Fibroblast of pulmonary artery (primary cell): ENCODE data around the gene TSPAN7.

ENCODE experiments used
- DNase-seq: peaks from one replicate; pipeline ENCODE4 v3.0.0-alpha.2; 2010; ENCODE audit warnings: low read depth
- H3K4me3 ChIP-seq: replicated peaks from 2 replicates; pipeline ENCODE4 v1.5.1; 2011; ENCODE audit warnings: low read depth, mild to moderate bottlenecking, control low read depth, low read length, moderate library complexity
- CTCF ChIP-seq: IDR thresholded peaks from 2 replicates; pipeline ENCODE4 v1.5.1; 2011; ENCODE audit warnings: mild to moderate bottlenecking, control low read depth, low read length, inconsistent platforms; ENCODE audit errors: missing control alignments

TSPAN7 gene

DNA sequence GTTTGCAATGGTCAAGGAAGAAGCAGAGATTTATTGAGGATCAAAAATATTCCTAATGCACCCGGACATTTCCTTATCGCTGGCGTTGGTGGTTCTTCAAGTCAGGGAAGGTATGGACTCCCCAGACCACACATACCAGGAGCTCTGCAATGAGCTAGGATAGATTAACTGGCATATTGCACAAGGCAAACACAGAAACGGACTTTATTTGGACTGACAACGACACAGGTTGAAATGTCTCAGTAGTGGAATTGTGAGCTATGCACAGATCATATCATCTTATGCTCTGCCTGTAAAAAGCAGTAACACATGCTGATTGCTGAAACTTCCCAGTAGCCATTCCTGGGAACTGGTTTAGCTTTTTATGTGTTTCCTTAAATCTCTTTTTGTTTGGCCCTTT is 1.7 kb downstream of the TSPAN7 start:
- no peak overlapping the region for H3K4me3 ChIP-seq
- TF ChIP-seq CTCF = no peak
- DNase-seq = no peak

DNA sequence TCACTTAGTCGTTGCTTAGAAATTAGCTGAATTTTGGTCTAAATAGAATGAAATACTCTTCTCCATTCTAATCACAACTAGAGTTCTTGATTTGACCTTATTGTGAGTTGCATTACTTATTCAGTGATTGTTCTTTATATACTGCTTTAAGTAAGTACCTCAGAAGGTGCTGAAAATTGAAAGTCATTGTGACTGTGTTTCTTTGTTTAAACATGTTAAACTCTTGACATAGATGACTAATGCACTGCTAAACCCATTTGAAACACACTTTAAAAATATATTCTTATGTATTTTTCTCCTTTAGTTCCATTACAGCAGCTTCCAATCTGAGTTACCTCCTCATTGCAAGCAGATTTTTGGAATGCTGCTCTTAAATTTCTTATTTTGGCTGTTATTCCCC is 9.1 kb downstream of the TSPAN7 start:
- no peak for DNase-seq
- TF ChIP-seq CTCF = no peak
- H3K4me3 ChIP-seq = no peak overlapping the region

- H3K4me3 ChIP-seq = no peak overlapping the region
- TF ChIP-seq CTCF = no peak
- no peak for DNase-seq
Measured at GRCh38 chrX:38571058-38571457, 9.7 kb downstream of the TSPAN7 start.

- no peak for TF ChIP-seq CTCF
- DNase-seq = no peak
- no peak overlapping the region for H3K4me3 ChIP-seq
Measured at GRCh38 chrX:38574858-38575257, 13.5 kb downstream of the TSPAN7 start.

GRCh38 chrX:38575888-38576287 is 14.5 kb downstream of the TSPAN7 start:
- no peak for DNase-seq
- no peak overlapping the region for H3K4me3 ChIP-seq
- TF ChIP-seq CTCF = no peak

DNA sequence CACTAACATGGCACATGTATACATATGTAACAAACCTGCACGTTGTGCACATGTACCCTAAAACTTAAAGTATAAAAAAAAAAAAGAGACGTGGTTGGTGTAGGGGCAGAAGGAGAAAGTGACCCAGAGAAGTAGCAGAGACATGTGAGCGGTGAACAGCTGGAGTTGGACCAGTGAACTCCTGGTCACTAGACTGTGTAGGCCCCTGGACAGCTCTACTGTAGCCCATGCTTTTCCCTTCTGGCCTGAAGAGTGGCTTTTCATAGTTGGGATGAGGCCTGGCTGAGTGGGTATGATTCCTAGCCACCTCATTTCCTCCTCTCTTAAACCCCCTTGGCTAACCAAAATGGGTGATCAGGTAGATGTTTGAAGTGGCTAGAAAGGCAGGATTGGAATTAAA is 16.4 kb downstream of the TSPAN7 start:
- no peak for DNase-seq
- no peak overlapping the region for H3K4me3 ChIP-seq
- TF ChIP-seq CTCF = no peak

GRCh38 chrX:38578167-38578566 is 16.8 kb downstream of the TSPAN7 start:
- H3K4me3 ChIP-seq = no peak overlapping the region
- no peak for TF ChIP-seq CTCF

More at GRCh38 chrX:38578167-38578566, 16.8 kb downstream of the TSPAN7 start:
- no peak for DNase-seq
